RWPE2 (cell line): ENCODE data around the gene ITIH6.

Experiments
- ATAC-seq: fragments of 200-7000 bp; cut with Tn5 transposase; 3 replicates; pipeline ENCODE4 v1.9.1; 2021; ENCODE audit warnings: low read depth
- DNase-seq: peaks from one replicate; pipeline ENCODE4 v3.0.0-alpha.2; 2020; ENCODE audit warnings: low spot score
- H3K27ac ChIP-seq: fragments of 450-650 bp; 2 replicates; pipeline ENCODE4 v1.5.1; 2017; ENCODE audit warnings: mild to moderate bottlenecking; ENCODE audit not compliant: poor library complexity, severe bottlenecking
- H3K27me3 ChIP-seq: fragments of 250-450 bp; sonication (Bioruptor Pico); 2 replicates; pipeline ENCODE4 v1.5.1; 2021; ENCODE audit warnings: mild to moderate bottlenecking, moderate library complexity; ENCODE audit not compliant: insufficient read depth, poor library complexity, severe bottlenecking
- H3K36me3 ChIP-seq: fragments of 250-450 bp; sonication (Bioruptor Pico); 2 replicates; pipeline ENCODE4 v1.5.1; 2020; ENCODE audit warnings: low read depth, mild to moderate bottlenecking, moderate library complexity
- H3K4me1 ChIP-seq: fragments of 250-450 bp; sonication (Bioruptor Pico); 2 replicates; pipeline ENCODE4 v1.5.1; 2021; ENCODE audit warnings: mild to moderate bottlenecking, moderate library complexity; ENCODE audit not compliant: insufficient read depth, poor library complexity, severe bottlenecking
- H3K4me3 ChIP-seq: fragments of 250-450 bp; sonication (Bioruptor Pico); 2 replicates; pipeline ENCODE4 v1.5.1; 2021; ENCODE audit warnings: mild to moderate bottlenecking, moderate library complexity; ENCODE audit not compliant: severe bottlenecking
- H3K9me3 ChIP-seq: fragments of 250-450 bp; sonication (Bioruptor Pico); 2 replicates; pipeline ENCODE4 v1.5.1; 2021; ENCODE audit warnings: mild to moderate bottlenecking, moderate library complexity; ENCODE audit not compliant: severe bottlenecking
- CTCF ChIP-seq: fragments of 450-650 bp; IDR thresholded peaks from one replicate; pipeline ENCODE4 v1.5.1; 2017; ENCODE audit warnings: mild to moderate bottlenecking, moderate library complexity; ENCODE audit not compliant: poor library complexity, severe bottlenecking

Gene ITIH6

GRCh38 chrX:54826598-54826997 is 28.5 kb upstream of the ITIH6 start:
- no peaks in the 10 kb centered on the region for H3K27me3 ChIP-seq
- DNase-seq: no peak
- ATAC-seq: no peak
- H3K36me3 ChIP-seq: no peaks in the 10 kb centered on the region
- TF ChIP-seq CTCF: no peak
- no peaks in the 10 kb centered on the region for H3K4me1 ChIP-seq
- H3K9me3 ChIP-seq: no peaks in the 10 kb centered on the region
- H3K27ac ChIP-seq: no peak overlapping the region
- H3K4me3 ChIP-seq: no peak overlapping the region

GRCh38 chrX:54825716-54826438 is 27.8 kb upstream of the ITIH6 start:
- no peaks in the 10 kb centered on the region for H3K9me3 ChIP-seq
- no peak overlapping the region for H3K27ac ChIP-seq
- TF ChIP-seq CTCF: no peak
- no peak for DNase-seq
- no peak for ATAC-seq
- no peak overlapping the region for H3K4me3 ChIP-seq
- no peaks in the 10 kb centered on the region for H3K4me1 ChIP-seq
- no peaks in the 10 kb centered on the region for H3K36me3 ChIP-seq
- H3K27me3 ChIP-seq: no peaks in the 10 kb centered on the region

- Histone ChIP-seq H3K27ac (no peak overlapping the region), H3K27me3 (no peaks in the 10 kb centered on the region), H3K4me1 (no peaks in the 10 kb centered on the region), H3K9me3 (no peaks in the 10 kb centered on the region), H3K36me3 (no peaks in the 10 kb centered on the region), H3K4me3 (no peak overlapping the region)
- DNase-seq: no peak
- ATAC-seq: no peak
- TF ChIP-seq CTCF: no peak
Observed at GRCh38 chrX:54824722-54825121, 26.7 kb upstream of the ITIH6 start.

GRCh38 chrX:54824195-54824594 is 26.1 kb upstream of the ITIH6 start:
- DNase-seq (no peak), ATAC-seq (no peak)
- Histone ChIP-seq H3K9me3 (no peaks in the 10 kb centered on the region), H3K36me3 (no peaks in the 10 kb centered on the region), H3K4me3 (no peak overlapping the region), H3K27ac (no peak overlapping the region), H3K4me1 (no peaks in the 10 kb centered on the region), H3K27me3 (no peaks in the 10 kb centered on the region)
- TF ChIP-seq CTCF: no peak

GRCh38 chrX:54821310-54821709 is 23.3 kb upstream of the ITIH6 start:
- Histone ChIP-seq H3K9me3 (no peaks in the 10 kb centered on the region), H3K27ac (no peak overlapping the region), H3K36me3 (no peaks in the 10 kb centered on the region), H3K4me1 (no peaks in the 10 kb centered on the region), H3K4me3 (no peak overlapping the region), H3K27me3 (no peaks in the 10 kb centered on the region)
- no peak for ATAC-seq
- no peak for TF ChIP-seq CTCF
- DNase-seq: no peak
